A673 (cell line): ENCODE measurements around the gene YTHDF2. TPM values are rescaled to one million over a fixed set of nuclear protein-coding genes. Genes with fewer than 3 reads are reported as not detected.

Experiments used
- BruUV-seq: library from RNA; stranded (reverse); fragments of 400-500 nt; replicated peaks from 2 replicates; lab custom pipeline; 2021; lab: Mats Ljungman, UMichigan
- CTCF ChIA-PET: fragments of 300-600 bp; sonication (Branson Sonifier 250); formaldehyde crosslinking; loops from one replicate; lab custom pipeline; 2022; ENCODE audit warnings: antibody characterized with exemption; lab: Charles Lee
- POLR2A ChIA-PET: fragments of 300-600 bp; sonication (Branson Sonifier 250); formaldehyde crosslinking; loops from one replicate; lab custom pipeline; 2022; ENCODE audit warnings: antibody characterized with exemption; ENCODE audit not compliant: low non-redundant PET; lab: Charles Lee
- DNase-seq: peaks from one replicate; pipeline ENCODE4 v3.0.0-alpha.2; 2015; ENCODE audit warnings: low spot score
- H3K27ac ChIP-seq: fragments of 200-600 bp; sonication (generic); 2 replicates; pipeline ENCODE4 v1.5.1; 2016; ENCODE audit warnings: mixed run types, low read depth, mild to moderate bottlenecking, mixed read lengths, antibody characterized with exemption, low read length; ENCODE audit not compliant: poor library complexity, severe bottlenecking
- H3K27me3 ChIP-seq: fragments of 200-600 bp; sonication (generic); replicated peaks from 2 replicates; pipeline ENCODE4 v1.6.1; 2017; ENCODE audit warnings: mixed run types, low read depth, mild to moderate bottlenecking, mixed read lengths, antibody characterized with exemption, low read length; ENCODE audit not compliant: insufficient read depth, poor library complexity
- H3K36me3 ChIP-seq: fragments of 200-600 bp; sonication (generic); 2 replicates; pipeline ENCODE4 v1.6.1; 2016; ENCODE audit warnings: mixed run types, mild to moderate bottlenecking, mixed read lengths, antibody characterized with exemption, low read length; ENCODE audit not compliant: insufficient read depth, poor library complexity, severe bottlenecking
- H3K4me1 ChIP-seq: fragments of 200-600 bp; sonication (generic); 2 replicates; pipeline ENCODE4 v1.6.1; 2017; ENCODE audit warnings: mixed run types, mild to moderate bottlenecking, mixed read lengths, antibody characterized with exemption, low read length; ENCODE audit not compliant: insufficient read depth, poor library complexity, severe bottlenecking
- H3K4me3 ChIP-seq: fragments of 200-600 bp; sonication (generic); 2 replicates; pipeline ENCODE4 v1.5.1; 2016; ENCODE audit warnings: low read depth, mixed run types, mild to moderate bottlenecking, mixed read lengths, low read length; ENCODE audit not compliant: poor library complexity, severe bottlenecking
- H3K9me3 ChIP-seq: fragments of 200-600 bp; sonication (generic); 2 replicates; pipeline ENCODE4 v1.6.1; 2016; ENCODE audit warnings: mixed run types, low read depth, mild to moderate bottlenecking, mixed read lengths, antibody characterized with exemption, low read length; ENCODE audit not compliant: poor library complexity, severe bottlenecking
- CTCF ChIP-seq: fragments of 300-800, 200-600 bp; sonication (generic); conservative IDR thresholded peaks from 2 replicates; pipeline ENCODE4 v1.5.1; 2017; ENCODE audit warnings: low read depth, mild to moderate bottlenecking, antibody characterized with exemption, low read length, moderate library complexity, mixed read lengths
- EZH2 ChIP-seq: fragments of 200-600 bp; sonication (generic); IDR thresholded peaks from 2 replicates; pipeline ENCODE4 v1.6.1; 2017; ENCODE audit warnings: borderline replicate concordance, low read depth, mild to moderate bottlenecking, mixed read lengths, antibody characterized with exemption, low read length; ENCODE audit not compliant: poor library complexity, severe bottlenecking
- intact Hi-C: fragments of 100-400 bp; cut with micrococcal nuclease; formaldehyde crosslinking; loops from one replicate; pipeline ENCODE4 v1.10.0; 2022; ENCODE audit not compliant: unreplicated experiment
- total RNA-seq: library from RNA; stranded (reverse); gene quantifications from 2 replicates; pipeline ENCODE4 v1.2.3, GENCODE V29; 2021

YTHDF2 gene
- total RNA-seq, 1 experiment from 2014 or later: 111 TPM

- POLR2A ChIA-PET: no interaction called here
- CTCF ChIA-PET: no interaction called here
- Histone ChIP-seq H3K4me3 (no peak overlapping the region), H3K27ac (no peak overlapping the region), H3K27me3 (no peaks in the 10 kb centered on the region), H3K9me3 (no peaks in the 10 kb centered on the region), H3K36me3 (no peaks in the 10 kb centered on the region), H3K4me1 (no peaks in the 10 kb centered on the region)
- BruUV-seq: no TSS peak
- 0 out of 2 replicates have a peak, but pooled peaks have one; percentile 14 for TF ChIP-seq CTCF
- no peak for TF ChIP-seq EZH2
- intact Hi-C loops: no loop called here
- no peak for DNase-seq
Observed at GRCh38 chr1:28796352-28797211, 59.8 kb downstream of the YTHDF2 start.

GRCh38 chr1:28800324-28800723 is 63.6 kb downstream of the YTHDF2 start:
- no peaks in the 10 kb centered on the region for H3K4me1 ChIP-seq
- ChIA-PET CTCF (no interaction called here), POLR2A (no interaction called here)
- no peaks in the 10 kb centered on the region for H3K27me3 ChIP-seq
- H3K9me3 ChIP-seq: no peaks in the 10 kb centered on the region
- BruUV-seq: no TSS peak
- DNase-seq: no peak
- H3K36me3 ChIP-seq: no peaks in the 10 kb centered on the region
- TF ChIP-seq CTCF (no peak), EZH2 (no peak)
- H3K27ac ChIP-seq: no peak overlapping the region
- intact Hi-C loops: no loop called here
- H3K4me3 ChIP-seq: no peak overlapping the region

- no TSS peak for BruUV-seq
- CTCF ChIA-PET: no interaction called here
Observed at GRCh38 chr1:28801461-28801860, 64.7 kb downstream of the YTHDF2 start.

More at GRCh38 chr1:28801461-28801860, 64.7 kb downstream of the YTHDF2 start:
- Histone ChIP-seq H3K4me1 (no peaks in the 10 kb centered on the region), H3K36me3 (no peaks in the 10 kb centered on the region), H3K4me3 (no peak overlapping the region), H3K27me3 (no peaks in the 10 kb centered on the region), H3K9me3 (no peaks in the 10 kb centered on the region), H3K27ac (no peak overlapping the region)
- intact Hi-C loops: no loop called here
- TF ChIP-seq CTCF (no peak), EZH2 (no peak)
- DNase-seq: no peak
- POLR2A ChIA-PET: no interaction called here
